ENCODE measurements around the gene SPG11.

DNA sequence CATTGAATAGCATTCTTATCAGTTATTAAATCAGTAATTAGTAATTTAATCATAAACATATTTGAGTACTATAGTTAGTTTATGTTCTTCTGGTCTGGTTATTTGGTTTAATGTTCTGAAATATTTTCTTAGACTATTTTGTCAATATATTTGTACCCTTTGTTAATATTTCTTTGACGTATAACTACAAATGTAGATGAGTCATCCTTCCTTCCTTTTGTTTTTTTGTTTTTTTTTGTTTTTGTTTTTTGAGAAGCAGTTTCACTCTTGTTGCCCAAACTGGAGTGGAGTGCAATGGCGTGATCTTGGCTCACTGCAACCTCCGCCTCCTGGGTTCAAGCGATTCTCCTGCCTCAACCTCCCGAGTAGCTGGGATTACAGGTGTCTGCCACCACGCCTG lies 143.9 kb downstream of the SPG11 start:
- TF ChIP-seq EZH2 (IDR thresholded peaks at IDR 0.05; ENCODE audit: borderline replicate concordance, insufficient read depth, low read depth, low read length, poor library complexity, severe bottlenecking): no peak
- TF ChIP-seq, protein P1, sequence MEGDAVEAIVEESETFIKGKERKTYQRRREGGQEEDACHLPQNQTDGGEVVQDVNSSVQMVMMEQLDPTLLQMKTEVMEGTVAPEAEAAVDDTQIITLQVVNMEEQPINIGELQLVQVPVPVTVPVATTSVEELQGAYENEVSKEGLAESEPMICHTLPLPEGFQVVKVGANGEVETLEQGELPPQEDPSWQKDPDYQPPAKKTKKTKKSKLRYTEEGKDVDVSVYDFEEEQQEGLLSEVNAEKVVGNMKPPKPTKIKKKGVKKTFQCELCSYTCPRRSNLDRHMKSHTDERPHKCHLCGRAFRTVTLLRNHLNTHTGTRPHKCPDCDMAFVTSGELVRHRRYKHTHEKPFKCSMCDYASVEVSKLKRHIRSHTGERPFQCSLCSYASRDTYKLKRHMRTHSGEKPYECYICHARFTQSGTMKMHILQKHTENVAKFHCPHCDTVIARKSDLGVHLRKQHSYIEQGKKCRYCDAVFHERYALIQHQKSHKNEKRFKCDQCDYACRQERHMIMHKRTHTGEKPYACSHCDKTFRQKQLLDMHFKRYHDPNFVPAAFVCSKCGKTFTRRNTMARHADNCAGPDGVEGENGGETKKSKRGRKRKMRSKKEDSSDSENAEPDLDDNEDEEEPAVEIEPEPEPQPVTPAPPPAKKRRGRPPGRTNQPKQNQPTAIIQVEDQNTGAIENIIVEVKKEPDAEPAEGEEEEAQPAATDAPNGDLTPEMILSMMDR (IDR thresholded peaks at IDR 0.05): no peak
